Measurements from ENCODE around the gene ENGASE.

ENGASE gene

GRCh38 chr17:79090443-79091225, 16.0 kb downstream of the ENGASE start:
- Histone ChIP-seq H3K4me1 (ENCODE audit: control insufficient read depth, insufficient read depth, low read length) (no peaks in the 10 kb centered on the region), H3K9me3 (ENCODE audit: control insufficient read depth, insufficient read depth, low read length) (no peaks in the 10 kb centered on the region), H3K27me3 (ENCODE audit: control insufficient read depth, insufficient read depth, low read length) (no peaks in the 10 kb centered on the region), H3K27ac (ENCODE audit: low read depth, low read length) (no peak overlapping the region), H3K4me3 (ENCODE audit: low read depth, low read length) (no peak overlapping the region), H3K36me3 (ENCODE audit: control insufficient read depth, insufficient read depth, low read length) (0 out of 2 replicates have a peak, but pooled peaks cover 6% of the 10 kb centered on the region), H3K9ac (ENCODE audit: low read depth, low read length) (no peak overlapping the region)

GRCh38 chr17:79091226-79091670, 16.6 kb downstream of the ENGASE start:
- no peaks in the 10 kb centered on the region for H3K36me3 ChIP-seq (ENCODE audit: control insufficient read depth, insufficient read depth, low read length)
- H3K9ac ChIP-seq (ENCODE audit: low read depth, low read length): no peak overlapping the region
- no peak overlapping the region for H3K27ac ChIP-seq (ENCODE audit: low read depth, low read length)
- no peaks in the 10 kb centered on the region for H3K9me3 ChIP-seq (ENCODE audit: control insufficient read depth, insufficient read depth, low read length)
- H3K27me3 ChIP-seq (ENCODE audit: control insufficient read depth, insufficient read depth, low read length): no peaks in the 10 kb centered on the region
- no peaks in the 10 kb centered on the region for H3K4me1 ChIP-seq (ENCODE audit: control insufficient read depth, insufficient read depth, low read length)
- no peak overlapping the region for H3K4me3 ChIP-seq (ENCODE audit: low read depth, low read length)

- H3K9ac ChIP-seq (ENCODE audit: low read depth, low read length): no peak overlapping the region
- no peaks in the 10 kb centered on the region for H3K4me1 ChIP-seq (ENCODE audit: control insufficient read depth, insufficient read depth, low read length)
- no peaks in the 10 kb centered on the region for H3K36me3 ChIP-seq (ENCODE audit: control insufficient read depth, insufficient read depth, low read length)
- H3K27ac ChIP-seq (ENCODE audit: low read depth, low read length): no peak overlapping the region
- no peaks in the 10 kb centered on the region for H3K9me3 ChIP-seq (ENCODE audit: control insufficient read depth, insufficient read depth, low read length)
- no peak overlapping the region for H3K4me3 ChIP-seq (ENCODE audit: low read depth, low read length)
- no peaks in the 10 kb centered on the region for H3K27me3 ChIP-seq (ENCODE audit: control insufficient read depth, insufficient read depth, low read length)
These were observed 17.9 kb downstream of the ENGASE start for GRCh38 chr17:79092567-79092966.

GRCh38 chr17:79093270-79093669, 18.6 kb downstream of the ENGASE start:
- Histone ChIP-seq H3K9me3 (ENCODE audit: control insufficient read depth, insufficient read depth, low read length) (no peaks in the 10 kb centered on the region), H3K27me3 (ENCODE audit: control insufficient read depth, insufficient read depth, low read length) (no peaks in the 10 kb centered on the region), H3K36me3 (ENCODE audit: control insufficient read depth, insufficient read depth, low read length) (no peaks in the 10 kb centered on the region), H3K4me3 (ENCODE audit: low read depth, low read length) (no peak overlapping the region), H3K4me1 (ENCODE audit: control insufficient read depth, insufficient read depth, low read length) (no peaks in the 10 kb centered on the region; the same call in 1 of the 2 replicates), H3K27ac (ENCODE audit: low read depth, low read length) (no peak overlapping the region), H3K9ac (ENCODE audit: low read depth, low read length) (no peak overlapping the region)

- Histone ChIP-seq H3K27ac (ENCODE audit: low read depth, low read length) (no peak overlapping the region), H3K9ac (ENCODE audit: low read depth, low read length) (no peak overlapping the region), H3K4me3 (ENCODE audit: low read depth, low read length) (no peak overlapping the region), H3K4me1 (ENCODE audit: control insufficient read depth, insufficient read depth, low read length) (no peaks in the 10 kb centered on the region; the same call in 1 of the 2 replicates), H3K27me3 (ENCODE audit: control insufficient read depth, insufficient read depth, low read length) (no peaks in the 10 kb centered on the region), H3K9me3 (ENCODE audit: control insufficient read depth, insufficient read depth, low read length) (no peaks in the 10 kb centered on the region), H3K36me3 (ENCODE audit: control insufficient read depth, insufficient read depth, low read length) (no peaks in the 10 kb centered on the region)
These were observed 19.6 kb downstream of the ENGASE start for GRCh38 chr17:79094261-79094660.

- H3K9me3 ChIP-seq (ENCODE audit: control insufficient read depth, insufficient read depth, low read length): no peaks in the 10 kb centered on the region
- H3K27ac ChIP-seq (ENCODE audit: low read depth, low read length): no peak overlapping the region
- H3K4me3 ChIP-seq (ENCODE audit: low read depth, low read length): no peak overlapping the region
- H3K36me3 ChIP-seq (ENCODE audit: control insufficient read depth, insufficient read depth, low read length): no peaks in the 10 kb centered on the region
- no peaks in the 10 kb centered on the region; the same call in 1 of the 2 replicates for H3K4me1 ChIP-seq (ENCODE audit: control insufficient read depth, insufficient read depth, low read length)
- no peak overlapping the region for H3K9ac ChIP-seq (ENCODE audit: low read depth, low read length)
- no peaks in the 10 kb centered on the region for H3K27me3 ChIP-seq (ENCODE audit: control insufficient read depth, insufficient read depth, low read length)
These were observed 20.9 kb downstream of the ENGASE start for GRCh38 chr17:79095345-79096055.

GRCh38 chr17:79096477-79096876, 21.9 kb downstream of the ENGASE start:
- Histone ChIP-seq H3K36me3 (ENCODE audit: control insufficient read depth, insufficient read depth, low read length) (no peaks in the 10 kb centered on the region), H3K9me3 (ENCODE audit: control insufficient read depth, insufficient read depth, low read length) (no peaks in the 10 kb centered on the region), H3K27me3 (ENCODE audit: control insufficient read depth, insufficient read depth, low read length) (no peaks in the 10 kb centered on the region), H3K4me3 (ENCODE audit: low read depth, low read length) (no peak overlapping the region), H3K9ac (ENCODE audit: low read depth, low read length) (no peak overlapping the region), H3K27ac (ENCODE audit: low read depth, low read length) (no peak overlapping the region), H3K4me1 (ENCODE audit: control insufficient read depth, insufficient read depth, low read length) (no peaks in the 10 kb centered on the region; the same call in 1 of the 2 replicates)

- H3K4me1 ChIP-seq (ENCODE audit: control insufficient read depth, insufficient read depth, low read length): no peaks in the 10 kb centered on the region; the same call in 1 of the 2 replicates
- H3K9ac ChIP-seq (ENCODE audit: low read depth, low read length): no peak overlapping the region
- H3K27me3 ChIP-seq (ENCODE audit: control insufficient read depth, insufficient read depth, low read length): no peaks in the 10 kb centered on the region
- no peak overlapping the region for H3K27ac ChIP-seq (ENCODE audit: low read depth, low read length)
- no peaks in the 10 kb centered on the region for H3K9me3 ChIP-seq (ENCODE audit: control insufficient read depth, insufficient read depth, low read length)
- H3K4me3 ChIP-seq (ENCODE audit: low read depth, low read length): peak overlapping the region; percentile 47; the same call in 1 of the 2 replicates
- no peaks in the 10 kb centered on the region for H3K36me3 ChIP-seq (ENCODE audit: control insufficient read depth, insufficient read depth, low read length)
These were observed 22.8 kb downstream of the ENGASE start for GRCh38 chr17:79097226-79098055.

GRCh38 chr17:79098282-79098867, 23.8 kb downstream of the ENGASE start:
- Histone ChIP-seq H3K27me3 (ENCODE audit: control insufficient read depth, insufficient read depth, low read length) (no peaks in the 10 kb centered on the region), H3K27ac (ENCODE audit: low read depth, low read length) (no peak overlapping the region), H3K4me3 (ENCODE audit: low read depth, low read length) (no peak overlapping the region), H3K4me1 (ENCODE audit: control insufficient read depth, insufficient read depth, low read length) (no peaks in the 10 kb centered on the region; the same call in 1 of the 2 replicates), H3K9ac (ENCODE audit: low read depth, low read length) (no peak overlapping the region), H3K36me3 (ENCODE audit: control insufficient read depth, insufficient read depth, low read length) (no peaks in the 10 kb centered on the region), H3K9me3 (ENCODE audit: control insufficient read depth, insufficient read depth, low read length) (no peaks in the 10 kb centered on the region)

- H3K36me3 ChIP-seq (ENCODE audit: control insufficient read depth, insufficient read depth, low read length): no peaks in the 10 kb centered on the region
- H3K9ac ChIP-seq (ENCODE audit: low read depth, low read length): no peak overlapping the region
- H3K4me3 ChIP-seq (ENCODE audit: low read depth, low read length): no peak overlapping the region
- H3K4me1 ChIP-seq (ENCODE audit: control insufficient read depth, insufficient read depth, low read length): no peaks in the 10 kb centered on the region; the same call in 1 of the 2 replicates
- H3K9me3 ChIP-seq (ENCODE audit: control insufficient read depth, insufficient read depth, low read length): no peaks in the 10 kb centered on the region
- H3K27me3 ChIP-seq (ENCODE audit: control insufficient read depth, insufficient read depth, low read length): no peaks in the 10 kb centered on the region
- H3K27ac ChIP-seq (ENCODE audit: low read depth, low read length): no peak overlapping the region
These were observed 25.8 kb downstream of the ENGASE start for GRCh38 chr17:79100405-79100804.

Measured in HUES48 (cell line).